Fibroblast of lung (primary cell): ENCODE results near the gene EXO1. TPM values are rescaled to one million over a fixed set of nuclear protein-coding genes. Genes with fewer than 3 reads are reported as not detected.

ENCODE experiments used
- DNase-seq, 2 donors: peaks; one replicate each; pipeline versions ENCODE4 v3.0.0 to v3.0.0-alpha.2; 2010; ENCODE audit warnings: low read depth in 2 of 2
- H2AFZ ChIP-seq: 2 replicates; pipeline ENCODE4 v1.5.1; 2012; ENCODE audit warnings: low read length, control low read depth, inconsistent platforms
- H3K27ac ChIP-seq: 2 replicates; pipeline ENCODE4 v1.5.1; 2011; ENCODE audit warnings: low read length, control low read depth; ENCODE audit not compliant: insufficient read depth
- H3K27me3 ChIP-seq: 2 replicates; pipeline ENCODE4 v1.5.1; 2011; ENCODE audit warnings: mild to moderate bottlenecking, low read length; ENCODE audit not compliant: control insufficient read depth, insufficient read depth
- H3K36me3 ChIP-seq: 2 replicates; pipeline ENCODE4 v1.5.1; 2011; ENCODE audit warnings: low read length; ENCODE audit not compliant: control insufficient read depth, insufficient read depth
- H3K4me1 ChIP-seq: 2 replicates; pipeline ENCODE4 v1.5.1; 2011; ENCODE audit warnings: low read length; ENCODE audit not compliant: control insufficient read depth, insufficient read depth; ENCODE audit errors: extremely low read depth
- H3K4me2 ChIP-seq: 2 replicates; pipeline ENCODE4 v1.5.1; 2011; ENCODE audit warnings: low read length, control low read depth; ENCODE audit not compliant: insufficient read depth; ENCODE audit errors: extremely low read depth
- H3K4me3 ChIP-seq, 4 experiments: fragments of 200-600 bp in 1 of 4; sonication (generic) in 1 of 4; replicated peaks in 1 of 4; 2 replicates each; pipeline ENCODE4 v1.5.1; 2011 to 2016; ENCODE audit warnings: low read length in 4 of 4, low read depth in 3 of 4, mild to moderate bottlenecking in 3 of 4, control low read depth in 2 of 4, inconsistent platforms in 1 of 4, mixed read lengths in 1 of 4; ENCODE audit not compliant: insufficient read depth in 1 of 4; ENCODE audit errors: control extremely low read depth in 1 of 4
- H3K79me2 ChIP-seq: 2 replicates; pipeline ENCODE4 v1.5.1; 2012; ENCODE audit warnings: mild to moderate bottlenecking, low read length, inconsistent platforms; ENCODE audit not compliant: control insufficient read depth, insufficient read depth
- H3K9ac ChIP-seq: 2 replicates; pipeline ENCODE4 v1.5.1; 2011; ENCODE audit warnings: mild to moderate bottlenecking, low read length, control low read depth; ENCODE audit not compliant: insufficient read depth
- H3K9me3 ChIP-seq: 2 replicates; pipeline ENCODE4 v1.5.1; 2012; ENCODE audit warnings: low read depth, low read length; ENCODE audit not compliant: control insufficient read depth, insufficient read depth
- H4K20me1 ChIP-seq: 2 replicates; pipeline ENCODE4 v1.5.1; 2011; ENCODE audit warnings: low read length; ENCODE audit not compliant: control insufficient read depth, insufficient read depth; ENCODE audit errors: extremely low read depth
- EZH2 ChIP-seq: IDR thresholded peaks from 2 replicates; pipeline ENCODE4 v1.5.1; 2012; ENCODE audit warnings: low read length, control low read depth, mild to moderate bottlenecking; ENCODE audit errors: missing control alignments
- polyA plus RNA-seq, 2 donors: library from polyadenylated mRNA; depleted of rRNA in 1 of 2; stranded (reverse) in 1 of 2; unstranded in 1 of 2; fragments of >200 nt; gene quantifications; 2 replicates each; pipeline ENCODE4 v1.2.1, GENCODE V29; 2011 to 2012; ENCODE audit warnings: missing spikeins in 1 of 2
- total RNA-seq: library from RNA; depleted of rRNA; stranded (reverse); fragments of >200 nt; gene quantifications from 2 replicates; pipeline ENCODE4 v1.2.1, GENCODE V29; 2014
- TF ChIP-seq, protein P1 (sequence below), 2 donors: IDR thresholded peaks in 1 of 2; conservative IDR thresholded peaks in 1 of 2; 1 replicate in 1 of 2; 2 replicates in 1 of 2; pipeline ENCODE4 v1.5.1; 2011 to 2012; ENCODE audit warnings: low read length in 2 of 2, control low read depth in 1 of 2, inconsistent platforms in 1 of 2, low read depth in 1 of 2, mild to moderate bottlenecking in 1 of 2

The EXO1 gene
- total and polyA plus RNA-seq, 2 donors (not counting 1 experiment from before 2014, with no cell fraction given), result 3.0 to 7.2 TPM

DNA sequence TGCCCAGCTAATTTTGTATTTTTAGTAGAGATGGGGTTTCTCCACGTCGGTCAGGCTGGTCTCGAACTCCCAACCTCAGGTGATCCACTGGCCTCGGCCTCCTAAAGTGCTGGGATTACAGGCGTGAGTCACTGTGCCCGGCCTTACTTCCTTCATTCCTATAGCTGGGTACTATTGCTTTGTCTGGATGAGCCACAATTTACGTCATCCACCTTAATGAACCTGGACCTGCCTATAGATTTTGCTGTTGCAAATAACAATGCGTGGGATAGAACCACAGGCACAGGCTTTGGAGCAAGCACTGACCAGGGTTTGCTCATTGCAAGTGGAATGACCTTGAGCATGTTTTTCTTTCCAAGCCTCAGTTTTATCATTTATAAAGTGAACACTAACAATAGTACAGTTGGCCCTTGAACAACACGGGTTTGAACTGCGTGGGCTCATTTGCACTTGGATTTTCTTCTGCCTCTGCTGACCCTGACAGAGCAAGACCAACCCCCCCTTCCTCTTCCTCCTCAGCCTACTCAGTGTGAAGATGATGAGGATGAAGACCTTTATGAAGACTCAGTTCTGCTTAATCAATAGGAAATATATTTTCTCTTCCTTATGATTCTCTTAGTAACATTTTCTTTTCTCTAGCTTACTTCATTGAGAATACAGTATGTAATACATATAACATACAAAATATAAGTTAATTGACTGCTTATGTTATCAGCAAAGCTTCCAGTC lies 76.2 kb downstream of the EXO1 start:
- TF ChIP-seq, protein P1, sequence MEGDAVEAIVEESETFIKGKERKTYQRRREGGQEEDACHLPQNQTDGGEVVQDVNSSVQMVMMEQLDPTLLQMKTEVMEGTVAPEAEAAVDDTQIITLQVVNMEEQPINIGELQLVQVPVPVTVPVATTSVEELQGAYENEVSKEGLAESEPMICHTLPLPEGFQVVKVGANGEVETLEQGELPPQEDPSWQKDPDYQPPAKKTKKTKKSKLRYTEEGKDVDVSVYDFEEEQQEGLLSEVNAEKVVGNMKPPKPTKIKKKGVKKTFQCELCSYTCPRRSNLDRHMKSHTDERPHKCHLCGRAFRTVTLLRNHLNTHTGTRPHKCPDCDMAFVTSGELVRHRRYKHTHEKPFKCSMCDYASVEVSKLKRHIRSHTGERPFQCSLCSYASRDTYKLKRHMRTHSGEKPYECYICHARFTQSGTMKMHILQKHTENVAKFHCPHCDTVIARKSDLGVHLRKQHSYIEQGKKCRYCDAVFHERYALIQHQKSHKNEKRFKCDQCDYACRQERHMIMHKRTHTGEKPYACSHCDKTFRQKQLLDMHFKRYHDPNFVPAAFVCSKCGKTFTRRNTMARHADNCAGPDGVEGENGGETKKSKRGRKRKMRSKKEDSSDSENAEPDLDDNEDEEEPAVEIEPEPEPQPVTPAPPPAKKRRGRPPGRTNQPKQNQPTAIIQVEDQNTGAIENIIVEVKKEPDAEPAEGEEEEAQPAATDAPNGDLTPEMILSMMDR (conservative IDR thresholded peaks at IDR 0.05 in 1 of 2, IDR thresholded peaks at IDR 0.05 in 1 of 2; ENCODE audit: low read depth in 1 of 2, low read length in 2 of 2), result no peak
- TF ChIP-seq EZH2, result no peak
- Histone ChIP-seq H2AFZ (no peak overlapping the region), H3K27me3 (no peaks in the 10 kb centered on the region), H3K79me2 (no peaks in the 10 kb centered on the region), H4K20me1 (no peaks in the 10 kb centered on the region), H3K36me3 (no peaks in the 10 kb centered on the region), H3K4me3 (no peak overlapping the region), H3K4me1 (no peaks in the 10 kb centered on the region), H3K9ac (no peak overlapping the region), H3K9me3 (no peaks in the 10 kb centered on the region), H3K4me2 (no peak overlapping the region), H3K27ac (no peak overlapping the region)
- no peak for DNase-seq

DNA sequence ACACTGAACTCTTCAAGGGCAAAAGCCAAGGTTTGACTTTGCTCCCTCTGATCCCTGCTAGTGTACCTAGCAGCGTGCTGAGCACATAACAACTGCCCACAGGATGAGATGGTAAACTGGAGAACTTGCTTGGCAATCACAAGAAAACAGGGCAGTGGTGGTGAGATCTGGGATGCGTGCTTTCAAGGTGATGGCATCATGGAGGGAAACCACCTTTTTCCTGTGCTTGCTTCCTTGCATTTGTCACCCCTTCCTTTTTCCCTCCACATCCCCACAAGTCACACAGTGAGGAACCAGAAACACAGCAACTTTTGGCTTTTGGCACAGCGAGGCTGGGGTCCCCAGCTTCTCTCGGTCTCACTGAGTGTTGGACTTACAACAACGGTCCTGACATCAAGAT lies 78.1 kb downstream of the EXO1 start:
- Histone ChIP-seq H3K4me2 (no peak overlapping the region), H3K36me3 (no peaks in the 10 kb centered on the region), H3K9ac (no peak overlapping the region), H3K27ac (no peak overlapping the region), H3K9me3 (no peaks in the 10 kb centered on the region), H4K20me1 (no peaks in the 10 kb centered on the region), H3K4me3 (no peak overlapping the region), H3K79me2 (no peaks in the 10 kb centered on the region), H3K27me3 (no peaks in the 10 kb centered on the region), H3K4me1 (no peaks in the 10 kb centered on the region), H2AFZ (no peak overlapping the region)
- no peak for DNase-seq
- TF ChIP-seq, protein P1 (conservative IDR thresholded peaks at IDR 0.05 in 1 of 2, IDR thresholded peaks at IDR 0.05 in 1 of 2; ENCODE audit: low read depth in 1 of 2, low read length in 2 of 2), result no peak
- no peak for TF ChIP-seq EZH2

DNA sequence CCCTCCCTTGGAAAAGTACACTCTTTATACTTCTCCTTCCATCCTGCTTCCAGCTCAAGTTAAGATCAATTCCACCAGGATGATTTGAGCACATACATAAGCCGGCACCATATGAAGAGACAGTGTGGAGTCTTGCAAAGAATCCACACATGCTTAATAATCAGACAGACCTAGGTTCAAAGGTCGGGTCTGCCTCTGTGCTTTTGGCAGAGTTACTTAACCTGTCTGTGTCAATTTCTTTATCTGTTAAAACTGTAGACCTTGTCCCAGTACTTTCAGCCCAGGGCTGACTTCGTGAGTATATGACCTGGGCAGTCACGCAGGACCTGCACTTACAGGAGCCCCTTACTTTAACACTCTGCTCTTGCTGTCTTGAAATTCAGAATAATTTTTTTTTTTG lies 79.3 kb downstream of the EXO1 start:
- H3K4me2 ChIP-seq, result no peak overlapping the region
- H4K20me1 ChIP-seq, result no peaks in the 10 kb centered on the region
- no peaks in the 10 kb centered on the region for H3K79me2 ChIP-seq
- H3K4me3 ChIP-seq, result no peak overlapping the region
- H3K4me1 ChIP-seq, result no peaks in the 10 kb centered on the region
- no peak overlapping the region for H3K27ac ChIP-seq
- no peaks in the 10 kb centered on the region for H3K36me3 ChIP-seq
- no peaks in the 10 kb centered on the region for H3K9me3 ChIP-seq
- H3K27me3 ChIP-seq, result no peaks in the 10 kb centered on the region
- H3K9ac ChIP-seq, result no peak overlapping the region
- TF ChIP-seq, protein P1 (conservative IDR thresholded peaks at IDR 0.05 in 1 of 2, IDR thresholded peaks at IDR 0.05 in 1 of 2; ENCODE audit: low read depth in 1 of 2, low read length in 2 of 2), result no peak
- TF ChIP-seq EZH2, result no peak
- no peak overlapping the region for H2AFZ ChIP-seq
- no peak for DNase-seq
